GM23338 (cell line): ENCODE data around the gene PICK1. TPM values are rescaled to one million over a fixed set of nuclear protein-coding genes. Genes with fewer than 3 reads are reported as not detected.
A peak's percentile ranks its signal among the peaks of the same experiment; 100 is the strongest.

Source experiments
- ATAC-seq: fragments of 200-7000 bp; cut with Tn5 transposase; 3 replicates; pipeline ENCODE4 v1.9.1; 2020
- DNase-seq: peaks from one replicate; pipeline ENCODE4 v3.0.0-alpha.2; 2015; ENCODE audit warnings: low spot score
- H2AFZ ChIP-seq: fragments of 200-600 bp; sonication (generic); 2 replicates; pipeline ENCODE4 v1.8.0; 2016; ENCODE audit warnings: antibody characterized with exemption, mild to moderate bottlenecking, moderate library complexity
- H3F3A ChIP-seq: fragments of 200-600 bp; sonication (generic); replicated peaks from 2 replicates; pipeline ENCODE4 v1.8.0; 2017; ENCODE audit warnings: antibody characterized with exemption, mixed run types, low read depth
- H3K27ac ChIP-seq: fragments of 200-600 bp; sonication (generic); 2 replicates; pipeline ENCODE4 v1.6.1; 2016; ENCODE audit warnings: low read depth
- H3K27me3 ChIP-seq: fragments of 200-600 bp; sonication (generic); 2 replicates; pipeline ENCODE4 v1.8.0; 2016; ENCODE audit warnings: mild to moderate bottlenecking, mixed run types, moderate library complexity; ENCODE audit not compliant: insufficient read depth
- H3K36me3 ChIP-seq: fragments of 200-600 bp; sonication (generic); 2 replicates; pipeline ENCODE4 v1.8.0; 2016; ENCODE audit warnings: mild to moderate bottlenecking; ENCODE audit not compliant: insufficient read depth
- H3K4me1 ChIP-seq: fragments of 200-600 bp; sonication (generic); 2 replicates; pipeline ENCODE4 v1.8.0; 2016; ENCODE audit warnings: mild to moderate bottlenecking, moderate library complexity; ENCODE audit not compliant: insufficient read depth
- H3K4me2 ChIP-seq: fragments of 200-600 bp; sonication (generic); 2 replicates; pipeline ENCODE4 v1.7.1; 2017; ENCODE audit warnings: mixed run types
- H3K4me3 ChIP-seq: fragments of 200-600 bp; sonication (generic); 2 replicates; pipeline ENCODE4 v1.6.1; 2016; ENCODE audit warnings: mixed run types
- H3K79me2 ChIP-seq: fragments of 200-600 bp; sonication (generic); replicated peaks from 2 replicates; pipeline ENCODE4 v1.8.0; 2017; ENCODE audit warnings: mild to moderate bottlenecking; ENCODE audit not compliant: insufficient read depth
- H3K9me2 ChIP-seq: fragments of 200-600 bp; sonication (generic); 2 replicates; pipeline ENCODE4 v1.8.0; 2017; ENCODE audit not compliant: insufficient read depth
- H4K20me1 ChIP-seq: fragments of 200-600 bp; sonication (generic); replicated peaks from 2 replicates; pipeline ENCODE4 v1.8.0; 2017; ENCODE audit warnings: mild to moderate bottlenecking; ENCODE audit not compliant: insufficient read depth
- H3K27ac Mint-ChIP-seq: 2 replicates; pipeline ENCODE4 v1.8.0; 2020; ENCODE audit warnings: inconsistent platforms, mild to moderate bottlenecking, moderate library complexity, mixed read lengths
- H3K27me3 Mint-ChIP-seq: 3 replicates; pipeline ENCODE4 v1.8.0; 2022; ENCODE audit warnings: low read depth, mild to moderate bottlenecking, moderate library complexity, mixed read lengths, inconsistent platforms; ENCODE audit not compliant: insufficient read depth, poor library complexity
- H3K36me3 Mint-ChIP-seq: 3 replicates; pipeline ENCODE4 v1.8.0; 2021; ENCODE audit warnings: low read depth, mild to moderate bottlenecking, inconsistent platforms, moderate library complexity, mixed read lengths
- H3K4me1 Mint-ChIP-seq: 3 replicates; pipeline ENCODE4 v1.8.0; 2020; ENCODE audit warnings: mild to moderate bottlenecking, inconsistent platforms, mixed read lengths
- H3K4me3 Mint-ChIP-seq: 3 replicates; pipeline ENCODE4 v1.8.0; 2021; ENCODE audit warnings: moderate library complexity, mild to moderate bottlenecking, inconsistent platforms, mixed read lengths
- H3K9me3 Mint-ChIP-seq: 3 replicates; pipeline ENCODE4 v1.8.0; 2020; ENCODE audit warnings: moderate library complexity, mild to moderate bottlenecking, inconsistent platforms, mixed read lengths
- CREB1 ChIP-seq: fragments of 250-450 bp; sonication (Bioruptor Pico); IDR thresholded peaks from 2 replicates; pipeline ENCODE4 v1.5.0; 2020; ENCODE audit warnings: low read depth, mild to moderate bottlenecking, moderate library complexity
- CTCF ChIP-seq, 2 experiments: fragments of 200-600 bp in 1 of 2; sonication (generic) in 1 of 2; conservative IDR thresholded peaks; 2 replicates each; pipeline versions ENCODE4 v1.5.1 to v1.6.1; 2016 to 2017; ENCODE audit warnings: antibody characterized with exemption in 2 of 2, low read depth in 2 of 2, mild to moderate bottlenecking in 2 of 2, moderate library complexity in 1 of 2
- ETS1 ChIP-seq: IDR thresholded peaks from 2 replicates; pipeline ENCODE4 v1.6.1; 2016; ENCODE audit warnings: antibody characterized with exemption
- EZH2 ChIP-seq: fragments of 200-600 bp; sonication (generic); IDR thresholded peaks from one replicate; pipeline ENCODE4 v1.8.0; 2017; ENCODE audit warnings: antibody characterized with exemption, mild to moderate bottlenecking, low read depth; ENCODE audit not compliant: unreplicated experiment
- EZH2phosphoT487 ChIP-seq: fragments of 200-600 bp; sonication (generic); IDR thresholded peaks from one replicate; pipeline ENCODE4 v1.8.1; 2018; ENCODE audit warnings: antibody characterized with exemption; ENCODE audit not compliant: unreplicated experiment
- NANOG ChIP-seq: IDR thresholded peaks from 2 replicates; pipeline ENCODE4 v1.6.1; 2016; ENCODE audit warnings: antibody characterized with exemption, borderline replicate concordance
- POLR2AphosphoS5 ChIP-seq: IDR thresholded peaks from 2 replicates; pipeline ENCODE4 v1.6.1; 2016; ENCODE audit warnings: antibody characterized with exemption, low read depth
- REST ChIP-seq: IDR thresholded peaks from one replicate; pipeline ENCODE4 v1.6.1; 2018; ENCODE audit warnings: antibody characterized with exemption; ENCODE audit not compliant: unreplicated experiment
- STAT1 ChIP-seq: IDR thresholded peaks from one replicate; pipeline ENCODE4 v1.6.1; 2016; ENCODE audit warnings: antibody characterized with exemption; ENCODE audit not compliant: unreplicated experiment
- ZNF114 ChIP-seq: fragments of 250-450 bp; sonication (Bioruptor Pico); IDR thresholded peaks from 2 replicates; pipeline ENCODE4 v1.5.0; 2020; ENCODE audit warnings: mild to moderate bottlenecking, moderate library complexity
- ZNF331 ChIP-seq: fragments of 250-450 bp; sonication (Bioruptor Pico); IDR thresholded peaks from 2 replicates; pipeline ENCODE4 v1.5.0; 2020; ENCODE audit warnings: low read depth, mild to moderate bottlenecking, moderate library complexity
- polyA plus RNA-seq: library from polyadenylated mRNA; unstranded; fragments of >200 nt; fragmentation: Nextera tagmentation; extraction: Ambion mirVana; gene quantifications from 2 replicates; pipeline ENCODE4 v1.2.1, GENCODE V29; 2016
- total RNA-seq: library from RNA; depleted of rRNA; stranded (reverse); fragments of >200 nt; shearing (Covaris generic); gene quantifications from 2 replicates; pipeline ENCODE4 v1.2.3, GENCODE V29; 2014

PICK1 gene
- total and polyA plus RNA-seq, 2 experiments from 2014 or later: 15.9 to 28.3 TPM

GRCh38 chr22:38110008-38110862 is 53.0 kb downstream of the PICK1 start, which contains the start of gene BAIAP2L2:
Gene BAIAP2L2, minus strand, starts transcription at chr22:38110684. Its CDS starts 159 bp downstream, at chr22:38110525.
- peak; percentile 9 for ATAC-seq
- Histone ChIP-seq H4K20me1 (no peaks in the 10 kb centered on the region), H3F3A (peaks cover 7% of the 10 kb centered on the region), H3K4me2 (no peak within 1 kb of the TSS), H3K27me3 (no peaks in the 10 kb centered on the region), H2AFZ (0 out of 2 replicates have a peak within 1 kb of the TSS, but pooled peaks have one; percentile 23), H3K36me3 (no peaks in the 10 kb centered on the region), H3K4me3 (no peak within 1 kb of the TSS), H3K79me2 (no peaks in the 10 kb centered on the region), H3K9me2 (no peaks in the 10 kb centered on the region), H3K27ac (no peak within 1 kb of the TSS), H3K4me1 (peaks cover 8% of the 10 kb centered on the region; the same call in 1 of the 2 replicates)
- peaks cover 5% of the 10 kb centered on the region; the same call in 2 of the 3 replicates for H3K9me3 Mint-ChIP-seq
- peak; percentile 37 for DNase-seq
- peaks cover 29% of the 10 kb centered on the region for H3K27me3 Mint-ChIP-seq
- H3K4me3 Mint-ChIP-seq: no peak within 1 kb of the TSS
- H3K27ac Mint-ChIP-seq: peak within 1 kb of the TSS; percentile 27; the same call in 1 of the 2 replicates
- peaks cover 3% of the 10 kb centered on the region; the same call in 1 of the 3 replicates for H3K36me3 Mint-ChIP-seq
- TF ChIP-seq POLR2AphosphoS5: no peak
- TF ChIP-seq REST: no peak
- TF ChIP-seq NANOG: no peak
- no peak for TF ChIP-seq ZNF114 (CRISPR knock-in tag)
- TF ChIP-seq EZH2: no peak
- TF ChIP-seq ZNF331 (CRISPR knock-in tag): no peak
- no peak for TF ChIP-seq CTCF (conservative IDR thresholded peaks at IDR 0.05; ENCODE audit: low read depth in 2 of 2)
- no peak for TF ChIP-seq ETS1
- no peak for TF ChIP-seq STAT1
- no peak for TF ChIP-seq CREB1 (CRISPR knock-in tag)
- TF ChIP-seq EZH2phosphoT487: no peak
- peaks cover 11% of the 10 kb centered on the region; the same call in 2 of the 3 replicates for H3K4me1 Mint-ChIP-seq
